Right cardiac atrium (tissue), 5 donors: Measurements from ENCODE around the gene BNIP5. TPM values are rescaled to one million over a fixed set of nuclear protein-coding genes. Genes with fewer than 3 reads are reported as not detected.

ENCODE experiments used
- ATAC-seq, 2 donors: fragments of 200-7000 bp; cut with Tn5 transposase; one replicate each; pipeline versions ENCODE4 v1.8.0 to v1.9.1; 2020; ENCODE audit warnings: moderate library complexity in 2 of 2, mild to moderate bottlenecking in 1 of 2
- DNase-seq, 3 donors: peaks; one replicate each; pipeline ENCODE4 v3.0.0-alpha.2; 2020
- H3K27ac ChIP-seq: one replicate; pipeline ENCODE4 v1.5.1; 2013; ENCODE audit warnings: mild to moderate bottlenecking, low read length, control low read depth, moderate library complexity
- H3K27me3 ChIP-seq: one replicate; pipeline ENCODE4 v1.6.1; 2013; ENCODE audit not compliant: control insufficient read depth, insufficient read depth
- H3K4me1 ChIP-seq: one replicate; pipeline ENCODE4 v1.6.1; 2013; ENCODE audit warnings: low read length; ENCODE audit not compliant: control insufficient read depth, insufficient read depth
- H3K4me3 ChIP-seq: one replicate; pipeline ENCODE4 v1.5.1; 2013; ENCODE audit warnings: low read length, control low read depth
- H3K9me3 ChIP-seq: one replicate; pipeline ENCODE4 v1.6.1; 2013; ENCODE audit warnings: low read length; ENCODE audit not compliant: control insufficient read depth
- WGBS: extraction: QIAGEN DNeasy Blood & Tissue Kit; methylation state at CpG from one replicate; pipeline ENCODE4 v1.1.7; 2013; 5-methylcytosine and 5-hydroxymethylcytosine counted together
- intact Hi-C, 4 donors: fragments of 100-400 bp; cut with DNase I; formaldehyde crosslinking; loops; one replicate each; pipeline versions ENCODE4 v1.11.0 to v1.14.0; 2022 to 2023
- polyA plus RNA-seq: library from polyadenylated mRNA; stranded (reverse); fragments of 200-250 nt; gene quantifications from one replicate; pipeline ENCODE4 v1.2.3, GENCODE V29; 2013
- total RNA-seq, 4 donors: library from RNA; stranded (reverse); fragmentation: NEBNext Ultra II Directional; extraction: Animal tissue kit (Norgen Biotek cat#: 25700); gene quantifications; one replicate each; pipeline ENCODE4 v1.2.1, GENCODE V29; 2021
- donor health status: healthy with polysubstance abuse.
- donor health status: DM: no; HTN: yes; CAD: no.
- donor health status: DM: no; HTN: no; CAD: no.
- donor health status: DM: no; HTN: yes; CAD: no; lungs with severe emphysema.
- donor health status: DM: yes; HTN: yes; CAD: no.

BNIP5 gene
- total and polyA plus RNA-seq, 5 donors, result 0.02 to 0.06 TPM; not detected in 3

- intact Hi-C loops, result no loop called here
- Histone ChIP-seq H3K9me3 (no peaks in the 10 kb centered on the region), H3K4me1 (no peaks in the 10 kb centered on the region), H3K4me3 (no peak overlapping the region), H3K27ac (no peak overlapping the region), H3K27me3 (no peaks in the 10 kb centered on the region)
- no peak for DNase-seq
- no peak for ATAC-seq
- WGBS, result 97% methylated on average over 8 of the region's 8 CpGs
These were observed 39.5 kb upstream of the BNIP5 start for GRCh38 chr6:36376183-36376582.

- Histone ChIP-seq H3K9me3 (no peaks in the 10 kb centered on the region), H3K4me1 (no peaks in the 10 kb centered on the region), H3K27ac (no peak overlapping the region), H3K4me3 (no peak overlapping the region), H3K27me3 (no peaks in the 10 kb centered on the region)
- DNase-seq, result no peak
- WGBS, result 96% methylated on average over 20 of the region's 20 CpGs
- no peak for ATAC-seq
- intact Hi-C loops, result no loop called here
These were observed 39.0 kb upstream of the BNIP5 start for GRCh38 chr6:36375644-36376155.

GRCh38 chr6:36374972-36375371, 38.3 kb upstream of the BNIP5 start:
- H3K9me3 ChIP-seq, result no peaks in the 10 kb centered on the region
- no peak overlapping the region for H3K27ac ChIP-seq
- intact Hi-C loops, result no loop called here
- H3K27me3 ChIP-seq, result no peaks in the 10 kb centered on the region
- no peak overlapping the region for H3K4me3 ChIP-seq
- no peak for ATAC-seq
- H3K4me1 ChIP-seq, result no peaks in the 10 kb centered on the region
- WGBS, result 64% methylated on average over 8 of the region's 8 CpGs
- no peak for DNase-seq

GRCh38 chr6:36374194-36374593, 37.5 kb upstream of the BNIP5 start:
- Histone ChIP-seq H3K27me3 (no peaks in the 10 kb centered on the region), H3K4me3 (no peak overlapping the region)
- intact Hi-C loops, result no loop called here

GRCh38 chr6:36373368-36374019, 36.8 kb upstream of the BNIP5 start:
- no peak overlapping the region for H3K4me3 ChIP-seq
- ATAC-seq, result no peak
- intact Hi-C loops, result no loop called here
- H3K4me1 ChIP-seq, result no peaks in the 10 kb centered on the region
- H3K27ac ChIP-seq, result no peak overlapping the region
- no peak for DNase-seq
- H3K27me3 ChIP-seq, result no peaks in the 10 kb centered on the region
- WGBS, result 62% methylated on average over 15 of the region's 15 CpGs
- no peaks in the 10 kb centered on the region for H3K9me3 ChIP-seq

More at GRCh38 chr6:36374194-36374593, 37.5 kb upstream of the BNIP5 start:
- no peaks in the 10 kb centered on the region for H3K9me3 ChIP-seq
- DNase-seq (no peak), ATAC-seq (no peak)
- 95% methylated on average over 4 of the region's 4 CpGs for WGBS
- H3K27ac ChIP-seq, result no peak overlapping the region
- H3K4me1 ChIP-seq, result no peaks in the 10 kb centered on the region

GRCh38 chr6:36372088-36372487, 35.4 kb upstream of the BNIP5 start:
- Histone ChIP-seq H3K9me3 (no peaks in the 10 kb centered on the region), H3K4me3 (no peak overlapping the region), H3K27ac (no peak overlapping the region), H3K4me1 (no peaks in the 10 kb centered on the region), H3K27me3 (no peaks in the 10 kb centered on the region)
- WGBS, result 88% methylated on average over 6 of the region's 6 CpGs
- intact Hi-C loops, result no loop called here
- DNase-seq, result no peak
- no peak for ATAC-seq

- Histone ChIP-seq H3K9me3 (no peaks in the 10 kb centered on the region), H3K4me3 (no peak overlapping the region), H3K27me3 (no peaks in the 10 kb centered on the region), H3K4me1 (no peaks in the 10 kb centered on the region), H3K27ac (no peak overlapping the region)
- 91% methylated on average over 9 of the region's 9 CpGs for WGBS
- intact Hi-C loops, result no loop called here
- DNase-seq, result no peak
- no peak for ATAC-seq
These were observed 34.5 kb upstream of the BNIP5 start for GRCh38 chr6:36371211-36371610.

GRCh38 chr6:36370638-36371037, 34.0 kb upstream of the BNIP5 start:
- 96% methylated on average over 2 of the region's 2 CpGs for WGBS
- H3K9me3 ChIP-seq, result no peaks in the 10 kb centered on the region
- no peak for DNase-seq
- H3K4me3 ChIP-seq, result no peak overlapping the region
- no peaks in the 10 kb centered on the region for H3K27me3 ChIP-seq
- no peak for ATAC-seq
- intact Hi-C loops, result no loop called here
- no peaks in the 10 kb centered on the region for H3K4me1 ChIP-seq
- no peak overlapping the region for H3K27ac ChIP-seq

- DNase-seq (no peak), ATAC-seq (no peak)
- H3K4me1 ChIP-seq, result no peaks in the 10 kb centered on the region
- H3K9me3 ChIP-seq, result no peaks in the 10 kb centered on the region
- no peak overlapping the region for H3K4me3 ChIP-seq
- no peaks in the 10 kb centered on the region for H3K27me3 ChIP-seq
- no peak overlapping the region for H3K27ac ChIP-seq
- 85% methylated on average over 14 of the region's 14 CpGs for WGBS
- intact Hi-C loops, result loop anchor here in 2 of 4 donors (10.0 kb wide), 1 partner anchor 244 kb away; no protein-coding TSS in a partner anchor
These were observed 32.5 kb upstream of the BNIP5 start for GRCh38 chr6:36368921-36369865.

- Histone ChIP-seq H3K4me3 (no peak overlapping the region), H3K27ac (no peak overlapping the region), H3K9me3 (no peaks in the 10 kb centered on the region), H3K4me1 (no peaks in the 10 kb centered on the region), H3K27me3 (no peaks in the 10 kb centered on the region)
- ATAC-seq, result no peak
- intact Hi-C loops, result loop anchor here in 2 of 4 donors (10.0 kb wide), 1 partner anchor 244 kb away; no protein-coding TSS in a partner anchor
- DNase-seq, result no peak
- WGBS, result 75% methylated on average over 1 of the region's 1 CpG
These were observed 31.7 kb upstream of the BNIP5 start for GRCh38 chr6:36368421-36368820.

GRCh38 chr6:36367743-36368142, 31.1 kb upstream of the BNIP5 start:
- intact Hi-C loops, result loop anchor here in 2 of 4 donors (10.0 kb wide), 1 partner anchor 243 kb away; no protein-coding TSS in a partner anchor
- WGBS, result 92% methylated on average over 3 of the region's 3 CpGs

More at GRCh38 chr6:36367743-36368142, 31.1 kb upstream of the BNIP5 start:
- H3K4me1 ChIP-seq, result no peaks in the 10 kb centered on the region
- no peak overlapping the region for H3K4me3 ChIP-seq
- DNase-seq (no peak), ATAC-seq (no peak)
- no peak overlapping the region for H3K27ac ChIP-seq
- no peaks in the 10 kb centered on the region for H3K27me3 ChIP-seq
- H3K9me3 ChIP-seq, result no peaks in the 10 kb centered on the region
